ENCODE data around the gene MYEF2.

The MYEF2 gene

DNA sequence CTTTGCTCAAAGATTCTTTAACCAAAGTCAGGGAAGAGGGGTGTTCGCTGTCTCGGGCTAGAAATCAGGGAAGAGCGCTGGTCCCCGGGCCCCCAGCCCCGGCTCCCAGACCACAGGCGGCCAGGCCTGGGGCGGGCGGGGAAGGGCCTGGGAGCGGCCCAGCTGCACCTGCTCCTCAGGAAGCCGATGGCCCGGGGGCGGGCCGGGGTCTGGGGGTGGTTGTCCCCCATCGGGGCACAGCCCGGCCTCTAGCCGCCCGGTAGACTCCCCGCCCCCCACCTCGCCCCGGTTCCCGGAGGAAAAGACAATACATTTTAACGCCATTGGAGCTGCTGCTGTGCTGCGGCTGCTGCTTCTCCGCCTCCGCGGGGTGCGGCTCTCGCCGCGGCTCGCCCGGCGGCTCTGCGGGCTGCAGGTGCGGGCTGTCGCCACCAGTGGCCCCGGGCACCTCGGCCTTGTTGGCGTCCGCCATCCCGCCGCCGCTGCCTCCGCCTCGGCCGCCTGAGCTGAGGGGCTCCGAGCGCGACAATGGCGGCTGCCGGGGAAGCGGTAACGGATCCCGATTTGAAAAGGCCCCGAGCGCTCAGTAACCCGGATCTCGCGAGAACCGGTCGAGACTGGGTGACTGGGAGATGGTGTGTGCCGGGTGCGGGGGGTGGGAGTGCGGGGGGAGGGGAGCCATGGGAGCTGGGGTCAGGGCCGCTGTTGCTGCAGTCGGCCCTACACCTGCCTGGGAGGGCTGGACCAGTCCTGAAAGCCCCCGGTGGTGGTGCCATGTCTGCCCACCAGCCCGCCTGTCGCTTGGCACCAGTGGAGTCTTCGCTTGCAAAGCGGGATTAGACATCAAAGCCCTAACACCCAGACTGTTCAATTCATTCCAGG is at the start of gene MYEF2:
TSS of gene MYEF2 (minus strand) at position 530 of the 882 bp plus-strand sequence. CDS start at position 472, 58 bp downstream.
- in situ Hi-C loops (cut with MboI; ENCODE audit: low sequenced_read_pairs) = no loop called here

GRCh38 chr15:48225771-48226170 is 47.7 kb upstream of the MYEF2 start:
- in situ Hi-C loops (cut with MboI; ENCODE audit: low sequenced_read_pairs) = no loop called here

- in situ Hi-C loops (cut with MboI; ENCODE audit: low sequenced_read_pairs) = no loop called here
Measured at GRCh38 chr15:48222627-48223026, 44.5 kb upstream of the MYEF2 start.

DNA sequence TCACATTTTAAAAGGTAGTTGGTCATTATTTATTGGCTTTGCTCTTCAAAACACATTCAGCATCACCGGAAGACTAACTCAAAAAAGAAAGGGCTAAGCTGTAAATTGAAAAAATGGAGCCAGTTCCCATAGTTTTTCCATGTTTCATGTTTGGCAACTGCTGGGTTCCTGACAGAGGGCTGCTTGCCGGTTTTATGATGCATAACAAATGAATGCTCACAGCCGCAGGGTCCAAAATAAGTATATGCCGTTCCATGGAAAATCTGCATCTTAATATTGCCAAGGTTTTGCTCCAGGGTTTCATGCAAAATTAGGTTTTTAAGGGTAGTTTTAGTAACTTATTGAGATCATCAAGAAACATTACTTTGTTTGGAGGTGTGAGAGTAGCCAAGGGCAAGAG is 43.8 kb upstream of the MYEF2 start:
- in situ Hi-C loops (cut with MboI; ENCODE audit: low sequenced_read_pairs) = no loop called here

GRCh38 chr15:48221261-48221660 is 43.2 kb upstream of the MYEF2 start:
- in situ Hi-C loops (cut with MboI; ENCODE audit: low sequenced_read_pairs) = no loop called here

DNA sequence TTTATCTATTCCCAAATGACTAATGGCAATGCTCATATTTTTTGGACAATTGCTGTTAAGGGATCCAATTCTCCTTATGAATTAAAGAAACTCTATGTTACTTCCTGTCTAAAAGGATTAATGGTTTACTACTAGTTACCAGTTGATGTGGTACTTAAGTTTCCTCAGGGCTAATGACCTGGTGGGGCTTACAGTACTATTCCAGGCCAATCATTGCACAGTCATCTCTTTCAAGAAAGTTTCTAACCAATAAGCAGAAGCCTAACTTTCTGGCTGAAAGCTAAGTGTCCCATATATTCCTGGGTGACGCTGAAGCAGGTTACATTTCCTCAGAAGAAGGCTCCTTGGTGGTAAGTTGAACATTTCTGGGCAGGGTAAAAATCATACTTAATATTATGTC is 27.9 kb upstream of the MYEF2 start, which contains the start of gene SLC12A1:
TSS of gene SLC12A1 (plus strand) at position 322 of the 400 bp plus-strand sequence. CDS start 1,418 bp downstream, outside the sequence.
- in situ Hi-C loops (cut with MboI; ENCODE audit: low sequenced_read_pairs) = no loop called here

DNA sequence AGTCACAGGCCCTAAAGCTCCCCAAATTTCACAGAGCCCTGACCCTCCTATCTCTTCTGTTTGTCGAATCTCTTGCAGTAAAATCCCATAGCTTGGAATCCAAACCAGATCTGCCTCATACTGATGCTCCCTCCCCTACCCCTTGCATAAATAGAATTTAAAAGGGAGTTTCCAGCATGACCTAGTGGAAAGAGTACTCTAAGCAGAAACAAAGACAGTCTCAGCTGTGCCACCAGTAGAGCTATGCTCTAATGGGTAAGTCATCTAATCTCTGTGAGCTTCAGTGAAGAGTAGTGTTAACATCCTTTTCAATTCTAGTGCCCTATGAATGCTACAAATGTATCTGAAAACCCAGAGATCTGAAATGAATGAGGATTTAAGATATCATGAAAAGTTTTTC is 24.0 kb upstream of the MYEF2 start:
- in situ Hi-C loops (cut with MboI; ENCODE audit: low sequenced_read_pairs) = no loop called here

- in situ Hi-C loops (cut with MboI; ENCODE audit: low sequenced_read_pairs) = no loop called here
Measured at GRCh38 chr15:48191574-48192225, 13.6 kb upstream of the MYEF2 start, which contains the start of gene CTXN2. Gene CTXN2, plus strand, starts transcription at chr15:48191665. Its CDS starts 9,636 bp downstream, at chr15:48201301.

DNA sequence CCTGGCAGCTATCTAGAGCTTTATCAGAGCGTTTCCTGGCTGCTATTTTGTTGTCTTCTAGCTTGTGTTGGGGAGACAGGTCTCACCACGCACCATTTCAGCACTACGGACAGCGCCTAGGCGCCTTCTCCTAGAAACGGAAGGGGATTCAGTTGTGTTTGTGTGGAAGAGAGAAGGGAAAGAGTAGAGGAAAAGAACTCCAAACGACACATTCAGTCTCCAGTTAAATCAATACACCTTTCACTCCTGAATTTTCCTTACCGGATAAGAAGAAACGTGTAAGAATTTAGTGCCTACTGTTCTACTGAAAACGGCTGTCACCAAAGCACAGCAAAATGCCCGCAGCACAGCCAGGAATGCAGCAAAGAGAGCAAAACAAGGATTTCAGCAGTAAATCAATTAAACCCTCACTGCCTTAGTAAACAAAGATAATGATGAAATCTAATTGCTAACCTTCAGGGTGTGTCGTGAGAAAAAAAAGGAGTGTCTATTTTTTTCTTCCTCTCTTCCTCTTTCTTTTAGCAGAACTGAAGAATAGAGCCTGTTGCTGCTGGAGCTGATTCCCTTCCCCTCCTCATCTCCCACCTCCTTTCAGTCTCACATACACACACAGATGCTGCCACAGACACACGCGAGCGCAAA is 13.0 kb upstream of the MYEF2 start:
- in situ Hi-C loops (cut with MboI; ENCODE audit: low sequenced_read_pairs) = no loop called here

DNA sequence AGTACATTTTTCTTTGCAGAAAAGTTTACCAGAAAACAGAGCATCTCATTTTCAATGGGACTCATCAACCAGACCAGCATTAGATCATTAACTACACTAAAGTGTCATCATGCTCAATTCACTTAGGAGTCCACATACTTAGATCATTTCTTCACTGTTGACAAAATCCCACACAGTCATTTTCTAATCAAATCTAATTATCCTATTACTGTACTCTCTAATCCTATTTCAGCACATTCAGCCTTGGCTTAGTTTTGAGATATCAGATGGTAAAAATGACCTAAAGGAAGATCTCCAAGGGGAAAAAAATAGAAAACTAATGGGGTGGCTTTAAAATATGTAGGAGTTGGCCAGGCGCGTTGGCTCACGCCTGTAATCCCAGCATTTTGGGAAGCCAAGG is 8.2 kb upstream of the MYEF2 start:
- in situ Hi-C loops (cut with MboI; ENCODE audit: low sequenced_read_pairs) = no loop called here

- in situ Hi-C loops (cut with MboI; ENCODE audit: low sequenced_read_pairs) = no loop called here
Measured at GRCh38 chr15:48185529-48185928, 7.4 kb upstream of the MYEF2 start.

- in situ Hi-C loops (cut with MboI; ENCODE audit: low sequenced_read_pairs) = no loop called here
Measured at GRCh38 chr15:48182749-48183148, 4.7 kb upstream of the MYEF2 start.

DNA sequence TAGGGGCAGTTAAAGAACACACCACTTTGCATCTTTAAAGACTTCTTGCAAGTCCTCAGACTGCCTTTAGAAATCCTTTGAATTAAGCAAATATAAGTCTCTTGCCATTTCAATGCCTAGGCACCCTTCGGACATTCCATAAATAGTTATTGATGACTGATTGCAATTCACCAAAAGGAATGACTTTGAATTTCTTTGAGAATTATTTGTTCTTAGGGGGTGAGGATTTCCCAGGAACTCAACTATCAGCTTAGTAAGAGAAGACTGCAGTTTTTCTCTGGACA is 495 bp upstream of the MYEF2 start:
- in situ Hi-C loops (cut with MboI; ENCODE audit: low sequenced_read_pairs) = no loop called here

DNA sequence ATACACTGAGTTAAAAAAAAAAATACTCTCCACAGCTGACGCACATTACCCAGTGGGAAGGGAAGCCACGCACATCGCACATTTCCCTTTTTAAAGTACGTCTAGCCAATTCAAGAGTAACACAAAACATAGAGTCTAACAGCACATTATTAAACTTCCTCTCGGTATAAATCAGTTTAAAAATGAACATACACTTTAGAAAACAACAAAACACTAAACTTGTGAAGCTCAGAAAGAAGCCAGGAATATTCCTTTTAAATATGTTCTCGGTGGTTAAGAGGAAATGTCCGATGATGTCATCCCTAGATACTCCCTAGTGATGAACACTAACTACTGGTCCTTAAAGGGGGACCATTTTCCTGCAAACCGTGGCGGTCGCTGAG is 721 bp downstream of the MYEF2 start:
- in situ Hi-C loops (cut with MboI; ENCODE audit: low sequenced_read_pairs) = no loop called here

GRCh38 chr15:48176957-48177356 is 1.1 kb downstream of the MYEF2 start:
- in situ Hi-C loops (cut with MboI; ENCODE audit: low sequenced_read_pairs) = no loop called here

DNA sequence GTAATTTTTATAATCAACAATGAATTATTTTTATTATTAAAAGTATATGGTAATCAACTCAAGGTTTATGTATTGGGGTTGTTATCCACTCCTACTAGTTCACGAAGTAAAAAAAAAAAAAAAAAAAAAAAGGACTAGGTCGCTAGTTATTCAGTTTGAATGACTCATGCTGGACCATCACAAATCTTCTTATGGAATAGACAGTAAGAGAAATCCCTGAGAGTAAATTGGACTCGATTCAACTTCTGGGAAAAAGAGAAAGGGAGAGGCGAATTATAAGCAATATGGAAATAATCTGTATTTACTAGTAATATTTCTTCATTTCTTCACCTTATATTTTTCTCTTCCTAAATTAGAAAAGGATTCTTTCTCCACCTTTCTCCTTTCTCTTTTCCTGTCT is 2.0 kb downstream of the MYEF2 start:
- in situ Hi-C loops (cut with MboI; ENCODE audit: low sequenced_read_pairs) = no loop called here

DNA sequence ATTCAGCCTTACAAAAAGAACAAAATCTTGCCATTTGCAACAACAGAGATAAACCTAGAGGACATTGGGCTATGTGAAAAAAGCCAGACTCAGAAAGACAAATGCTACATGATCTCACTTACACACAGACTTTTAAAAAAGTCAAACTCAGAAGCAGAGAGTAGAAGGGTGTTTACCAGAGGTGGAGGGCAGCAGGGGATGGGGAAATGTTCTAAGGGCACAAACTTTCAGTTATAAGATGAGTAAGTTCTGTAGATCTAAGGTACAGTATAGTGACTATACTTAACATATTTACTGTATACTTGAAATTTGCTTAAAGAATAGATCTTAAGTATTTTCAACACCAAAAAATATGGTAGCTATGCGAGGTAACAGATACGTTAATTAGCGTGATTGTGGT is 3.0 kb downstream of the MYEF2 start:
- in situ Hi-C loops (cut with MboI; ENCODE audit: low sequenced_read_pairs) = no loop called here

DNA sequence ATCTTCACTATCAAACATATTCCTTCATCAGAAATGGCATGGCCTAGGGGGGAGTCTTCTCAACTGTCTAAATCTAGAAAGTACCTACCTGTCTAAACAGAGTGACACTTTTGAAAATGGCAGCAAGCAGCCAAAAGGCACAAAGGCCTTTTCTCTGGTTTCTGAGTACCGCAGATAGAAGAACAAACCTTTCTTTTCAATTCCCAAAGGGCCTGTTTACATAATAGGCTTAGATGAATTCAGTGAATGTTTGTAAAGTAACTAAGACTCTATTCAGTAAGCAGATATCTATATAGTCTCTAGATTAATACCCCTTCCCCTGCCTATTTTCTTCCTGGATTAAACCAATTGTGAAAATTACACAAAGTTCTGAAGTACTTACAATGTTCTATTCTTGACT is 7.1 kb downstream of the MYEF2 start:
- in situ Hi-C loops (cut with MboI; ENCODE audit: low sequenced_read_pairs) = no loop called here

DNA sequence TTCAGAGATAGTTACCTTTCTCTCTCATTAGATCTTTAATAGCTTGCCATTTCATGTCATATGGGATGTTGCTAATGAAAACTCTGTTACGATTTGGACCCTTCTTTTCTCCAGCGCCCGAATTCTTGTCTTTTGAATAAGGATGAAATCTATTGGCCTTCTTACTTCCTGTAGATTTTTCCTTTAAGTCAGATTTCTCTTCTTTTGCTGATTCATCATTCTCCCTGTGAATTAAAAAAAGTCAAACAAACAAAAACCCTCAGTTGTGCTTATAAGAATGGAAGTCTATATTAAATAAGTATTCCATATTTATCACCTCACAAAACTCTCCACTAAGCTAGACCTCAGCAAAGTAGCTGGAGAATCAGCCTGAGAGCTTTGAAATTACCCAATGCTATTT is 9.5 kb downstream of the MYEF2 start:
- in situ Hi-C loops (cut with MboI; ENCODE audit: low sequenced_read_pairs) = no loop called here

DNA sequence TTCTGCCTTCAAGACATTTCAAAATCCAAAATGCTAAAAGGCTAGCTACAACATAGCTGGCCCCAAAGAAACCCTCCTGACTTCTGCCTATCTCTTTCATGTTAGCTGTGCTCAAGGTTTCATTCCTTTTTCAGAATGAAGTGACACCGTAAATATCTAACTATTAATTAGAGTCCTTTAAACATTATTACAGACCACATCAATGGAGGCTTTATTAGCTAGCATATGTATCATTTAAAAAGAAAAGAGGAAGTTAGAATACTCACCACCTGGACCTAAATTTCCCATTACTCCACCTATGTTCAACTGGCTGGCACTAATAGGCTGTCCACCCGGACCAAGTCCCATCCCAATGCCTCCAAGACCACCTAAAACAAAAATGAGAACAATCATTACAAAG is 24.6 kb downstream of the MYEF2 start:
- in situ Hi-C loops (cut with MboI; ENCODE audit: low sequenced_read_pairs) = no loop called here

GRCh38 chr15:48149858-48150257 is 28.2 kb downstream of the MYEF2 start:
- in situ Hi-C loops (cut with MboI; ENCODE audit: low sequenced_read_pairs) = no loop called here

- in situ Hi-C loops (cut with MboI; ENCODE audit: low sequenced_read_pairs) = no loop called here
Measured at GRCh38 chr15:48147358-48147757, 30.7 kb downstream of the MYEF2 start.
